ENCODE data around the gene GABARAPL1.
"Not testable (repeated sequence)": the region's sequence is repeated elsewhere in the genome, so short reads cannot be mapped to it uniquely, and the experiment has no call there.

GABARAPL1 gene

GRCh38 chr12:10212739-10213131 lies at the start of gene GABARAPL1:
Gene GABARAPL1, plus strand, starts transcription at chr12:10212877. Its CDS starts 253 bp downstream, at chr12:10213130.
- no peak for FAIRE-seq

DNA sequence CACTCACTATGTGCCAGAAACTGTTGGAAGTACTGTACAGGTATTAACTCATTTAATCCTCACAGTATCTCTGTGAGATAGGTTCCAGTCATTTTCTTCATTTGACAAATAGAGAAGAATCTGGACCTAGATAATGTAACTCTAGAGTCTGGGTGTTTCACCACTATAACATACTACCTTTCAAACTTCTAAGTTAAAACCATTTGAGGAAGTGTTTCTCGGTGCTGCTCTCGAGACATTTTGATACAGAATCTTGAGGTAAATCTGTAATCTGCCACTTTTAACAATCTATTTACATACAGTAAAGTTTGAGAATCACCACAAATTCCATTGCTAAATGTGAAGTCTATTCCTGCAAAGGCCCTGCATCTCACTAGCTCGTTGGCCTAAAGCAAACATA lies 49.6 kb upstream of the GABARAPL1 start:
- no peak for FAIRE-seq

DNA sequence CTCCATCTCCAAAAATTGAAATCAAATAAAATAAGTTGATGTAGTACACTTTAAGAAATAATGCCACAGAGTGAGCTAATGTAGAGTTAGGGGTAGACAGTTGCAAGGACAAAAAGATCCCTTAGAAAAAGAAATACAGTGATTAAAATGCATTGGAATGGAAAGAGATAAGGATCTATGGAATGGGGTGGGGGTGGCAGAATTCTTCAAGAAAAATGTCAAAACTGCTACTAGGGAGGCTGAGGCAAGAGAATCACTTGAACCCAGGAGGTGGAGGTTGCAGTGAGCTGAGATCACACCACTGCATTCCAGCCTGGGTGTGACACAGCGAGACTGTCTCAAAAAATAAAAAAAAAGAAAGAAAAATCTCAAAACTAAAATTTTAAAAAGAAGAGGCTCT lies 47.3 kb upstream of the GABARAPL1 start:
- no peak for FAIRE-seq

DNA sequence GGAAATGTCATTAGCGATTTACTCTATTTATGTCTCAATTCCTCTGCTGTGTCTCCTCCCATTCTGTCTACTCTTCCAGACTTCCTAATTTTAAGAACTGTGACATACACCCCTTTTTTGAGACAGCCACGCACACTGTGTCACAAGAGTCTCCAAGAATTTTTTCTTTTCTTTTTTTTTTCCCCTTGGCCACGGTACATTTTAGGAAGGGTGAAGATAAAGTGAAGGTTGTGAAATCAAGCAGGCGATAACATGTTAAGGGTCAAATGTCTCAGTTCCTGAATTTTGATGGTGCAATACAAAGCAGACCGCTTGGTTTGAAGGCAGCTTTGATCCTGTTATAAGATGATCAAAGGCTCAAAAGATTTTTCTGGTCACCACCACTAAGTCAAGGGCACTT lies 45.1 kb upstream of the GABARAPL1 start:
- no peak for FAIRE-seq

DNA sequence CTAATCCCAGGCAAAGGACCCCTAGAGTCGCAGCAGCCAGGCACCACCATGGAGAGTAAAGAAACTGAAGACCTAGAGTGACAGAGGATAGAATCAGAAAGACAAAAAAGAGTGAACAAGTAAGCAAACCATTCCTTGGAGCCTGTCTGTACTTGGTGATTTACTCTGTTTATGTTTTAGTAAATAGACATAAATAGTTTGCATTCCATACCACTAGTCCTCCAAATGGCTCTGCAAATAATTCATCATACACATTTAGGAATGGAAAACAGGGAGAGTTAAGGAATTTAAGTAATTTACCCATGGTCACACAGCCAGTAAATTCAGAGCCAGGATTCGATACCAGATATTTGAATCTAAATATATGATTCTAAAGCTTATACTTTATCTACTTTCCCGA lies 43.6 kb upstream of the GABARAPL1 start:
- no peak for FAIRE-seq

- no peak for FAIRE-seq
These were observed 42.5 kb upstream of the GABARAPL1 start for GRCh38 chr12:10170216-10170615.

DNA sequence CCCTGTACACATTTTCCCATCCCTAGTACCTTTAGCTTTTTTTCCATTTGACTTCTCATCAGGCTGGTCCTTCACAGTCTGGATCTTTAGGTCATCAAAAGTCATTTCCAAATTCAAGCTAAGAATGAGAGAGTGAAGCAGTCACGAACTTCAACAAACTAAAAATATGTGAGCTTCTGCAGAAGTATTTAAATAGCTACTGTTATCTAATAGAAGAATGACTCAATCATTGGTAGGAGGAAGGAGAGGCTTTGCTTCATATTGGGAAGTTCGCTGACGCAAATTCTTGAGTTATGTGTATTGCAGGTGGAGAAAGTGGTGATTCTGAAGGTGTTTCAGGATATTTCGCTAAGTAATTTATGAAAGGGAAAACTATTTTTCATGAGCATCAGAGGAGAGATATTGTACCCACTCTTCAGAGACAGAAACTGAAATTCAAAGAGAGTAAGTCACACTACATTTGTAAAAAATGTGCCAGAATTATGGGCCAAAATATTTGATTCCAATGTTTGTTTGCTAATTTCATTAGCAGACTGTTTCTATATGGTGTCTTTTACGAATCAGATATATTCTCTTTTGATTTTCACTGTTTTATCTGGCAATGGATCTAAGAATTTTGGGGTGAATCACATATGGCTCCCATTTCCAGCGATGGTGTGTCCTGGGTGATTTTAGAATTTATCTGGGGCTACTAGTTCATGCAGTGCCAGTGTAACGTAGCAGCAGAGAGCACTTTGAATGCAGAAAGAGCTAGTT lies 40.5 kb upstream of the GABARAPL1 start, which contains the start of gene OLR1:
OLR1 (minus strand) TSS at position 160 of the 756 bp plus-strand sequence; CDS start at position 105, 55 bp downstream.
- FAIRE-seq: no peak

- no peak for FAIRE-seq
These were observed 37.6 kb upstream of the GABARAPL1 start for GRCh38 chr12:10174986-10175614.

GRCh38 chr12:10175846-10176636 lies 36.6 kb upstream of the GABARAPL1 start:
- FAIRE-seq: no peak

DNA sequence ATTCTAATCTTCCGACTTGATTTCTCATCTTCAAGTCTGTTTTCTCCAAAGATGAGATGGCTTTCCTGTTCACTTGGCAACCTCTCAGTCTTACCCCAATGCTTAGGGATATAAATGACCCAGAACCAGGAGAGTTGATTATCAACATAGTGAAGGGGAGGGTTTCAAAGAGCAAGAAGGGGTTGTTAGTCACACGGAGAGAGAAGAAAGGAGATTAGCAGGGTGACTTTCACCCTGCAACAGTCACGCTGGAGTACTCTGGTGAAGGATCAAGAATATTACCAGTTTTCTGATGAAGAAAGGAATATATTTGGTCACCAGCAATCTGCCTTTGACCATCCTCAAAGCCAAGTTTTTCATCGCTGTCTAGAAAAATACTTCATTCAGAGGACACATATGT lies 33.9 kb upstream of the GABARAPL1 start, which contains the start of gene TMEM52B:
TMEM52B (plus strand) TSS at position 212 of the 400 bp plus-strand sequence. CDS start 543 bp downstream, outside the sequence.
- no peak for FAIRE-seq

DNA sequence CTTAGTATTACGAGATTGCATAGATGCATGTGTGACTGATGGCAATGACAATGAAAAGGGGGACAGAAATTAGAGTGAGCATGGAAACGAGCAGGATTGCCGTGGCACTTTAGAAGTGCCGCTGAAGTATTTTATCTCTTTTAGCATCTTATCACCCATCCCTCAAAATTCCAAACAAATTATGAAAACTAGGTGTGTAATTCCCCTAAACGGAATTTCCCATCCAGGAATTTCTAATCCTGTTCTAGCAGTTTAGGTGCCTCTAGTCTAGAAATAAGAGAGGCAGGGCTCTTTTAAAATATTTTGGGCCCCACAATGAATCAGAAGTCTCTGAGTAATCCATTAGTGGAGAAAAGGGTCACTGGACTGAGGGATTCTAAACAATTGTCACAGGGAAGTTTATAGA lies 32.9 kb upstream of the GABARAPL1 start:
- FAIRE-seq: no peak

GRCh38 chr12:10182354-10183049 lies 30.2 kb upstream of the GABARAPL1 start:
- no peak for FAIRE-seq

- no peak for FAIRE-seq
These were observed 28.3 kb upstream of the GABARAPL1 start for GRCh38 chr12:10184261-10184843.

GRCh38 chr12:10186299-10186698 lies 26.4 kb upstream of the GABARAPL1 start:
- FAIRE-seq: no peak

DNA sequence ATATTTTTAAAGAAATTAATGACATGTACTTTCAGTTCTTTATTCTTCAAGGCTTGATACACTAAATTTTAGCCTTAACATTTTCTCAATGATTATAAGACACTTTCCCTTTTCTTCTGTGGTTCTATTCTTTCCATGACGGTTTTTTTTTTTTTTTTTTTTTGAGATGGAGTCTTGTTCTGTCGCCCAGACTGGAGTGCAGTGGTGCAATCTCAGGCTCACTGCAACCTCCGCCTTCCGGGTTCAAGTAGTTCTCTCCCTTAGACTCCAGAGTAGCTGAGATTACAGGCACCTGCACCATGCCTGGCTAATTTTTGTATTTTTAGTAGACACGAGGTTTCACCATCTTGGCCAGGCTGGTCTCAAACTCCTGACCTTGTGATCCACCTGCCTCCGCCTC lies 25.7 kb upstream of the GABARAPL1 start:
- FAIRE-seq: not testable (repeated sequence)

- FAIRE-seq: no peak
These were observed 23.0 kb upstream of the GABARAPL1 start for GRCh38 chr12:10189653-10190052.

DNA sequence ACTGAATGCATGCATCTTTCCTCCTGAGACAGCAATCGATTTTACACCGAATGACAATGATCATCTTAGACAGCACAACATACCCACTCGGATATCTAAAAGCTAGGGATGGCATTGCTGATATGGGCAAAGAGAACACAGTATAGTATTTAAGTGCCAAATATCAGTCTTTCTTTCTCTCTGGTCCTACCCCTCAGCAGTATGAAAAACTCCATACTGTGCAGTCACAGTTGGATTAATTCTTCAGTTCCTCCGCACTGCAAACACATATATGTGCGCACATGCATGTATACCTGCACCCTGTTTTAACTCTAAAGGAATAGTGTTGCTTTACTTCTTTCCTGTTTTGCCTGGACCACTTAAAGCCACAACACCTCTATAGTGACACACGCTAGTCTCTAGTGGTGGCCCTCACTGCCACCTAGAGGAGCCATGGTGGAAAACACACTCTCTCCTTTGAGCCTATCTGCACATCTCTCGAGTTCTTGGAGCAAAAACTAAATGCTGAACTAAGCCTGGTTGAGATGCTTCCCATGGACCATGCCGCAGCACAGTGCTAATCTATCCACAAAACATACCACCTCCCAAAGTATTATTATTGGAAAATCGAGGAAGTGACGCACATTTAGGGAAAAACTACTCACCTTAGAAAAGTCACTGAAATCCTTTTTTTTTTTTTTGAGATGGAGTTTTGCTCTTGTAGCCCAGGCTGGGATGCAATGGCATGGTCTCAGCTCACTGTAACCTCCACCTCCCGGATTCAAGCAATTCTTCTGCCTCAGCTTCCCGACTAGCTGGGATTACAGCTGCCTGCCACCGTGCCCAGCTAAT lies 21.9 kb upstream of the GABARAPL1 start:
- FAIRE-seq: no peak

GRCh38 chr12:10191865-10192264 lies 20.8 kb upstream of the GABARAPL1 start:
- no peak for FAIRE-seq

GRCh38 chr12:10194160-10194670 lies 18.5 kb upstream of the GABARAPL1 start:
- FAIRE-seq: no peak

GRCh38 chr12:10196210-10196609 lies 16.5 kb upstream of the GABARAPL1 start:
- no peak for FAIRE-seq

- no peak for FAIRE-seq
These were observed 14.8 kb upstream of the GABARAPL1 start for GRCh38 chr12:10197879-10198278.
